ENCODE data around the gene ZNF652.

ZNF652 gene

DNA sequence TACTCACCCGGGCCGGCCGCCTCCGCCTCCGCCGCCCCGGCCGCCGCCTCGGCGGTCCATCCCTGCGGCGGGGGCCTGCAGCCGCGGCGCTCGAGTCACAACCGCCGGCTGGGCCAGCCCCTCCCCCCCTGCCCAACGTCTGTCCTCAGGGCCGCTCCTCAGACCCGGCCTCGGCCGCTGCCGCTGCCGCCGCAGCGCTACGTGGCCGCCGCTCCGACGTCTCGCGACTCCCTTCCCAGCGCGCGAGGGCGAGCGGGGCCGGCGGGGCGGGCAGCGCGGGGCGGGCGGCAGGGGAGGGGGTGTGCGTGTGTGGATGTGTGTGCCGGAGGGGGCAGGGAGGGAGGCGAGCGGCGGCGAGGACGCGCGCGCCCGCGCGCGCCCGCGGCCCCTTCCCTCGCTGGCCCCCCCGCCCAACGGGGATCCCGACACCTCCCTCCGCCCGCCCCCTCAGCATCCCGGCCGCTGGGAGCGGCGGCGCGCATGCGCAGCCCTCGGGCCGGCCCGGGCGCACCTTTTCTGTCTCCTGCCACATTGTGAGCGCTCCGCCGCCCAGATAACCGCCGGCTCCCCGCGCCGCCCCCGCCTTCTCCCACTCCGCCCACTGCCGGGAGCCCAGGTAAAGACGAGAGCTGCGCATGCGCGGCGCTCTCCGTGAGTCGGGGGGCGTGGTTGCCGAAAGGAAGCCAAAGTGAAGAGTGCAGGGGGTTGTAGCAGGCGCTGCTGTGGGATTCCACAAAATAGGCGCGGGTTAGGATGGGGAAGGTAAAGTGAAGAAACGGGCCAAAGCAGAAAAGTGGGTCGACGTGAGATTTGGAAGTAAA, at the start of gene ZNF652:
Gene ZNF652, minus strand, starts transcription at position 349 of the 821 bp plus-strand sequence. CDS start 44,525 bp downstream, outside the sequence.
- H2AFZ ChIP-seq (ENCODE audit: low read length): peak within 1 kb of the TSS; percentile 89
- TF ChIP-seq EZH2phosphoT487 (IDR thresholded peaks at IDR 0.05; ENCODE audit: low read length) (no peak), EZH2 (optimal IDR thresholded peaks at IDR 0.05; ENCODE audit: low read depth, low read length) (no peak)
- TF ChIP-seq, protein P1, sequence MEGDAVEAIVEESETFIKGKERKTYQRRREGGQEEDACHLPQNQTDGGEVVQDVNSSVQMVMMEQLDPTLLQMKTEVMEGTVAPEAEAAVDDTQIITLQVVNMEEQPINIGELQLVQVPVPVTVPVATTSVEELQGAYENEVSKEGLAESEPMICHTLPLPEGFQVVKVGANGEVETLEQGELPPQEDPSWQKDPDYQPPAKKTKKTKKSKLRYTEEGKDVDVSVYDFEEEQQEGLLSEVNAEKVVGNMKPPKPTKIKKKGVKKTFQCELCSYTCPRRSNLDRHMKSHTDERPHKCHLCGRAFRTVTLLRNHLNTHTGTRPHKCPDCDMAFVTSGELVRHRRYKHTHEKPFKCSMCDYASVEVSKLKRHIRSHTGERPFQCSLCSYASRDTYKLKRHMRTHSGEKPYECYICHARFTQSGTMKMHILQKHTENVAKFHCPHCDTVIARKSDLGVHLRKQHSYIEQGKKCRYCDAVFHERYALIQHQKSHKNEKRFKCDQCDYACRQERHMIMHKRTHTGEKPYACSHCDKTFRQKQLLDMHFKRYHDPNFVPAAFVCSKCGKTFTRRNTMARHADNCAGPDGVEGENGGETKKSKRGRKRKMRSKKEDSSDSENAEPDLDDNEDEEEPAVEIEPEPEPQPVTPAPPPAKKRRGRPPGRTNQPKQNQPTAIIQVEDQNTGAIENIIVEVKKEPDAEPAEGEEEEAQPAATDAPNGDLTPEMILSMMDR (IDR thresholded peaks at IDR 0.05; ENCODE audit: low read length): no peak
- peak within 1 kb of the TSS; percentile 80 for H3K4me3 ChIP-seq (ENCODE audit: low read length)
- DNase-seq: peak; percentile 97
- H3F3A ChIP-seq (ENCODE audit: insufficient read depth, low read length): peaks cover 51% of the 10 kb centered on the region
- H3K79me2 ChIP-seq (ENCODE audit: low read length): peaks cover 42% of the 10 kb centered on the region
- peak within 1 kb of the TSS; percentile 81 for H3K27ac ChIP-seq (ENCODE audit: low read length)
- H3K9me3 ChIP-seq (replicated peaks; ENCODE audit: insufficient read depth, low read length): no peaks in the 10 kb centered on the region
- peak within 1 kb of the TSS; percentile 85 for H3K9ac ChIP-seq (ENCODE audit: low read length)
- peak within 1 kb of the TSS; percentile 89 for H3K4me2 ChIP-seq (ENCODE audit: low read depth, low read length)
- no peaks in the 10 kb centered on the region for H3K36me3 ChIP-seq (replicated peaks; ENCODE audit: insufficient read depth, low read length)
- H3K4me1 ChIP-seq (ENCODE audit: low read length): peaks cover 39% of the 10 kb centered on the region
- no peaks in the 10 kb centered on the region for H3K27me3 ChIP-seq (replicated peaks; ENCODE audit: insufficient read depth, low read length)
- no peaks in the 10 kb centered on the region for H3K9me2 ChIP-seq (replicated peaks; ENCODE audit: insufficient read depth, low read length)
- no peaks in the 10 kb centered on the region for H4K20me1 ChIP-seq (ENCODE audit: insufficient read depth, low read length)

DNA sequence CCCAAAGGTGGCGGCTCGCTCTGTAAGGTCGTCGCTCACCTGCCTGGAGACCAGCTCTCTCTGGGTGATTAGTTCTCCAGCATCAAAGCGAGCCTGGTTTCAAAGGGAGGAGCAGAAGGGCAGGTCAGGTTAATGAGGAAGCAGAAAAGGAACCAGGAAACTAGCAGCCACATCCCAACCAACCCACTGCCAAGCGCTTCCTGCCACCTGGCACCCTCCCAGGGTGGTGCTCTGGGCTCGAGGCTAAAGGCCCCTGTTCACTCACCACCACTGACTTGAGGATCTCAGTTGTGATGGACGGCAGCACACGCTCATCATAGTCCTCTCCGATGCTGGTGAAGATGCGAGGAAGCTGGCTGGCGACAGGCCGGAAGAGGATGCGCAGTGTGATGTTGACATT, 47.0 kb upstream of the ZNF652 start:
- Histone ChIP-seq H3K27ac (ENCODE audit: low read length) (no peak overlapping the region), H3K27me3 (replicated peaks; ENCODE audit: insufficient read depth, low read length) (no peaks in the 10 kb centered on the region), H3K36me3 (replicated peaks; ENCODE audit: insufficient read depth, low read length) (peaks cover 13% of the 10 kb centered on the region), H3F3A (ENCODE audit: insufficient read depth, low read length) (peaks cover 14% of the 10 kb centered on the region), H3K4me3 (ENCODE audit: low read length) (no peak overlapping the region), H3K9me3 (replicated peaks; ENCODE audit: insufficient read depth, low read length) (no peaks in the 10 kb centered on the region), H3K4me2 (ENCODE audit: low read depth, low read length) (no peak overlapping the region), H3K9me2 (replicated peaks; ENCODE audit: insufficient read depth, low read length) (no peaks in the 10 kb centered on the region), H2AFZ (ENCODE audit: low read length) (no peak overlapping the region), H3K9ac (ENCODE audit: low read length) (no peak overlapping the region), H3K79me2 (ENCODE audit: low read length) (peaks cover 25% of the 10 kb centered on the region), H4K20me1 (ENCODE audit: insufficient read depth, low read length) (no peaks in the 10 kb centered on the region), H3K4me1 (ENCODE audit: low read length) (peaks cover 11% of the 10 kb centered on the region; the same call in 1 of the 2 replicates)
- DNase-seq: no peak
- TF ChIP-seq EZH2 (optimal IDR thresholded peaks at IDR 0.05; ENCODE audit: low read depth, low read length) (no peak), EZH2phosphoT487 (IDR thresholded peaks at IDR 0.05; ENCODE audit: low read length) (no peak)
- TF ChIP-seq, protein P1 (IDR thresholded peaks at IDR 0.05; ENCODE audit: low read length): no peak

DNA sequence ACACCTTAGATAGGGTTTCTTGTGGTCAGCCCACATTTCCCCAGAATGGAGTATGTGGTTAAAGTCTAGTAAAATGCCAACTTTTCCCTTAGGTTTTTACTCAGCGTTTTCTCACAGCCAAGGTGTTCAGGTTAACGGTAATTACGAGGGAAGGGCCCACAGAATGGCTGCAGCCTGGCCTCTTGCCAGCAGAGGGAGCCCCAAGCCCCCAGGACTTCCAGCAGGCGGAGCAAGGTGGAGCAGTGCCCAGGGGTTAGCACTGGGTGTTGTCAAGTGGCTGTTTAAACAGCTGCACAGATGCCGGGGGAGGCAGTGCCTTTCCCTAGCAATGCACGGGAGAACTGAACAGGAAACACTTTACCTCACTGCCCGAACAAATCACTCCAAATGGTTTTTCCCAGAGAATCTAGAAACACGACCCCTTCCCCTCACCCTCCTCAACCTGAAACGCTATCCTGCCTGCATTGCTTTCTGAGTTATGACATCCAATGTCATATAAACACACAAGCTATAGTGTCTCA, 46.0 kb upstream of the ZNF652 start:
- peak; percentile 81 for DNase-seq
- H2AFZ ChIP-seq (ENCODE audit: low read length): no peak overlapping the region
- peaks cover 14% of the 10 kb centered on the region for H3F3A ChIP-seq (ENCODE audit: insufficient read depth, low read length)
- no peak overlapping the region for H3K9ac ChIP-seq (ENCODE audit: low read length)
- no peak for TF ChIP-seq EZH2phosphoT487 (IDR thresholded peaks at IDR 0.05; ENCODE audit: low read length)
- TF ChIP-seq, protein P1 (IDR thresholded peaks at IDR 0.05; ENCODE audit: low read length): peak; percentile 99
- no peaks in the 10 kb centered on the region for H3K9me3 ChIP-seq (replicated peaks; ENCODE audit: insufficient read depth, low read length)
- H3K4me1 ChIP-seq (ENCODE audit: low read length): peaks cover 6% of the 10 kb centered on the region; the same call in 1 of the 2 replicates
- no peak overlapping the region for H3K4me3 ChIP-seq (ENCODE audit: low read length)
- no peak overlapping the region for H3K4me2 ChIP-seq (ENCODE audit: low read depth, low read length)
- H3K27ac ChIP-seq (ENCODE audit: low read length): no peak overlapping the region
- no peaks in the 10 kb centered on the region for H3K27me3 ChIP-seq (replicated peaks; ENCODE audit: insufficient read depth, low read length)
- H3K79me2 ChIP-seq (ENCODE audit: low read length): peaks cover 15% of the 10 kb centered on the region
- H3K9me2 ChIP-seq (replicated peaks; ENCODE audit: insufficient read depth, low read length): no peaks in the 10 kb centered on the region
- H4K20me1 ChIP-seq (ENCODE audit: insufficient read depth, low read length): no peaks in the 10 kb centered on the region
- H3K36me3 ChIP-seq (replicated peaks; ENCODE audit: insufficient read depth, low read length): peaks cover 16% of the 10 kb centered on the region
